ENCODE data around the gene LNPK.

GRCh38 chr2:175966839-175967238, 35.2 kb downstream of the LNPK start:
- no peak for TF ChIP-seq TAF1 (IDR thresholded peaks at IDR 0.05; ENCODE audit: borderline replicate concordance, insufficient read depth, low read length)
- no peak for TF ChIP-seq SIN3A (IDR thresholded peaks at IDR 0.05; ENCODE audit: borderline replicate concordance, insufficient read depth, low read length)

Measured in PFSK-1 (cell line).